HepG2 (cell line): ENCODE results near the gene PXDC1. TPM values are rescaled to one million over a fixed set of nuclear protein-coding genes. Genes with fewer than 3 reads are reported as not detected.
A peak's percentile ranks its signal among the peaks of the same experiment; 100 is the strongest.

Experiments
- ARNT2 ChIP-seq: sonication (generic); formaldehyde crosslinking; IDR thresholded peaks from 2 replicates; pipeline ENCODE4 v1.8.0; 2022; ENCODE audit warnings: mild to moderate bottlenecking, low read depth, missing genetic modification reagents, moderate library complexity
- E2F2 ChIP-seq: sonication (generic); formaldehyde crosslinking; IDR thresholded peaks from 2 replicates; pipeline ENCODE4 v1.4.0; 2020; ENCODE audit warnings: missing genetic modification reagents, borderline replicate concordance
- ETV5 ChIP-seq: IDR thresholded peaks from 2 replicates; pipeline ENCODE4 v1.6.1; 2018; ENCODE audit warnings: missing biosample characterization, missing genetic modification reagents, inconsistent platforms, borderline replicate concordance
- FOSL2 ChIP-seq: sonication (generic); formaldehyde crosslinking; IDR thresholded peaks from 2 replicates; pipeline ENCODE4 v1.4.0; 2020; ENCODE audit warnings: missing genetic modification reagents
- HNF4G ChIP-seq, 2 experiments: sonication (generic) in 1 of 2; formaldehyde crosslinking in 1 of 2; IDR thresholded peaks; 2 replicates each; pipeline versions ENCODE4 v1.4.0 to v1.6.1; 2011 to 2020; ENCODE audit warnings: borderline replicate concordance in 2 of 2, low read depth in 2 of 2, mild to moderate bottlenecking in 2 of 2, low read length in 1 of 2, missing genetic modification reagents in 1 of 2, moderate library complexity in 1 of 2
- HOXA3 ChIP-seq: sonication (generic); formaldehyde crosslinking; IDR thresholded peaks from 2 replicates; pipeline ENCODE4 v1.5.0; 2020; ENCODE audit warnings: missing genetic modification reagents
- IRF2 ChIP-seq: IDR thresholded peaks from 2 replicates; pipeline ENCODE4 v1.6.1; 2018; ENCODE audit warnings: missing genetic modification reagents, missing compliant biosample characterization
- KDM6A ChIP-seq: IDR thresholded peaks from 2 replicates; pipeline ENCODE4 v1.6.1; 2016; ENCODE audit warnings: low read depth
- NFKBIZ ChIP-seq: IDR thresholded peaks from 2 replicates; pipeline ENCODE4 v1.6.1; 2018; ENCODE audit warnings: missing genetic modification reagents, missing compliant biosample characterization
- RARA ChIP-seq: IDR thresholded peaks from 2 replicates; pipeline ENCODE4 v1.6.1; 2016; ENCODE audit warnings: missing genetic modification reagents, missing compliant biosample characterization
- SATB2 ChIP-seq: sonication (generic); formaldehyde crosslinking; IDR thresholded peaks from 2 replicates; pipeline ENCODE4 v1.5.0; 2020; ENCODE audit warnings: missing genetic modification reagents
- TFDP1 ChIP-seq: IDR thresholded peaks from 2 replicates; pipeline ENCODE4 v1.6.1; 2016; ENCODE audit warnings: missing compliant biosample characterization, missing genetic modification reagents, borderline replicate concordance
- TMF1 ChIP-seq: sonication (generic); formaldehyde crosslinking; IDR thresholded peaks from 2 replicates; pipeline ENCODE4 v1.8.1; 2022; ENCODE audit warnings: low read depth, missing genetic modification reagents
- ZFY ChIP-seq: sonication (generic); formaldehyde crosslinking; IDR thresholded peaks from 2 replicates; pipeline ENCODE4 v1.4.0; 2020; ENCODE audit warnings: missing genetic modification reagents
- ZKSCAN8 ChIP-seq: IDR thresholded peaks from 2 replicates; pipeline ENCODE4 v1.6.1; 2016; ENCODE audit warnings: borderline replicate concordance, missing genetic modification reagents, missing compliant biosample characterization
- ZNF230 ChIP-seq: sonication (generic); formaldehyde crosslinking; IDR thresholded peaks from 2 replicates; pipeline ENCODE4 v1.4.0; 2020; ENCODE audit warnings: mild to moderate bottlenecking, missing genetic modification reagents
- ZNF232 ChIP-seq: sonication (generic); formaldehyde crosslinking; IDR thresholded peaks from 2 replicates; pipeline ENCODE4 v1.4.0; 2020; ENCODE audit warnings: missing genetic modification reagents, borderline replicate concordance
- ZNF503 ChIP-seq: sonication (generic); formaldehyde crosslinking; IDR thresholded peaks from 2 replicates; pipeline ENCODE4 v1.4.0; 2020; ENCODE audit warnings: missing genetic modification reagents
- ZNF672 ChIP-seq: sonication (generic); formaldehyde crosslinking; IDR thresholded peaks from 2 replicates; pipeline ENCODE4 v1.8.1; 2022; ENCODE audit warnings: missing genetic modification reagents
- ZNF7 ChIP-seq: IDR thresholded peaks from 2 replicates; pipeline ENCODE4 v1.6.1; 2016; ENCODE audit warnings: missing biosample characterization, missing genetic modification reagents
- ZNF709 ChIP-seq: sonication (generic); formaldehyde crosslinking; IDR thresholded peaks from 2 replicates; pipeline ENCODE4 v1.5.0; 2020; ENCODE audit warnings: mild to moderate bottlenecking, missing genetic modification reagents
- polyA plus RNA-seq, 8 experiments: library from polyadenylated mRNA; depleted of rRNA in 3 of 8; stranded (reverse) in 7 of 8; unstranded in 1 of 8; fragments of >200 nt; fragmentation: Illumina TruSeq in 4 of 8; extraction: Trizol in 4 of 8; gene quantifications; 2 replicates each; pipeline versions ENCODE4 v1.2.1 to v1.2.3, GENCODE V29; 2011 to 2016; ENCODE audit warnings: low read depth in 4 of 8, missing spikeins in 1 of 8, mixed read lengths in 1 of 8; ENCODE audit not compliant: insufficient read depth in 1 of 8
- total RNA-seq, 5 experiments: library from RNA; depleted of rRNA; stranded (reverse); fragments of >200 nt; fragmentation: Illumina TruSeq; extraction: Trizol; gene quantifications; 2 replicates each; pipeline ENCODE4 v1.2.3, GENCODE V29; 2016; ENCODE audit warnings: low read depth in 1 of 5
- TF ChIP-seq, protein P1 (sequence below): sonication (generic); formaldehyde crosslinking; IDR thresholded peaks from 2 replicates; pipeline ENCODE4 v1.5.1; 2020; ENCODE audit warnings: mild to moderate bottlenecking, moderate library complexity, missing genetic modification reagents
- TF ChIP-seq, protein P2 (sequence below): IDR thresholded peaks from 2 replicates; pipeline ENCODE4 v1.6.1; 2016

PXDC1 gene
- total and polyA plus RNA-seq, 2 of the 13 experiments (the other 11 are each of a cell fraction or from before 2014, with no cell fraction given), result 32.4 to 34.7 TPM

DNA sequence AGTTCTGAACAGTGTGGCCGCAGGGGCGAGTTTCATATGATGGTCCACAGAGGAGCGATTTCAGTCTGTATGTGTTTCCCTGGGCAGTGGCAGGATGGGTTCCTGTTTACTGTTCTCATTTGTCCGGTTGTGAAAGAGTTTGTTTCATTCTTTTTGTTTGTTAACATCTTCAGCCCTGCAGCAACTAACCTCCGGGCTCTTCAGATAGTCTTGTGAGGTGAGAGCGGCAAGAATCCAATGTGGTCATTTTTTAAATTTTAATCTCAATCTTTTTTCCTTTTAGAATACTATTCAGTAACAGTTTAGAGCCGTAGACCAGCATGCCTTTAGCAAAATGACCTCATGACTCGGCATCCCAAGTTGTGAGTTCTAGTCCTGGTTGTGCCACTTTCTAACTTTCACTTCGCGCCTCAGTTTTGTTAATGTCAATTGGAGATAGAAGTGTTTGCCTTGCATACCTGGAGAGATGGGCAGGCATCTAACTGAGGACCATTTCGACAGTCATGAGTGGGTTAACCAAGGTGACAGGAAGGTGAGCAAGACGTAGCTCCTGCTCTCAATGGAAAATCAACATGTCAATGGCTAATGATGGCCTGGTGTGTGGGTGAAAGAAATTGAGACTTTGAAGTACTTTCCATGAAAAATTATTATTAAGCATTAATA is 38.5 kb upstream of the PXDC1 start (continued):
- TF ChIP-seq, protein P1, sequence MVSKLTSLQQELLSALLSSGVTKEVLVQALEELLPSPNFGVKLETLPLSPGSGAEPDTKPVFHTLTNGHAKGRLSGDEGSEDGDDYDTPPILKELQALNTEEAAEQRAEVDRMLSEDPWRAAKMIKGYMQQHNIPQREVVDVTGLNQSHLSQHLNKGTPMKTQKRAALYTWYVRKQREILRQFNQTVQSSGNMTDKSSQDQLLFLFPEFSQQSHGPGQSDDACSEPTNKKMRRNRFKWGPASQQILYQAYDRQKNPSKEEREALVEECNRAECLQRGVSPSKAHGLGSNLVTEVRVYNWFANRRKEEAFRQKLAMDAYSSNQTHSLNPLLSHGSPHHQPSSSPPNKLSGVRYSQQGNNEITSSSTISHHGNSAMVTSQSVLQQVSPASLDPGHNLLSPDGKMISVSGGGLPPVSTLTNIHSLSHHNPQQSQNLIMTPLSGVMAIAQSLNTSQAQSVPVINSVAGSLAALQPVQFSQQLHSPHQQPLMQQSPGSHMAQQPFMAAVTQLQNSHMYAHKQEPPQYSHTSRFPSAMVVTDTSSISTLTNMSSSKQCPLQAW (CRISPR knock-in tag), result peak; percentile 40
- TF ChIP-seq NFKBIZ (CRISPR knock-in tag) (no peak), ZKSCAN8 (CRISPR knock-in tag) (no peak), ARNT2 (CRISPR knock-in tag) (peak; percentile 41; the same call in 1 of the 2 replicates), TFDP1 (CRISPR knock-in tag) (no peak), TMF1 (CRISPR knock-in tag) (no peak), RARA (CRISPR knock-in tag) (peak; percentile 51; the same call in 1 of the 2 replicates), ZNF709 (CRISPR knock-in tag) (0 out of 2 replicates have a peak, but pooled peaks have one; percentile 2), FOSL2 (CRISPR knock-in tag) (peak; percentile 54; the same call in 1 of the 2 replicates), ETV5 (CRISPR knock-in tag) (peak; percentile 84), E2F2 (0 out of 2 replicates have a peak, but pooled peaks have one; percentile 7), IRF2 (CRISPR knock-in tag) (peak; percentile 16; the same call in 1 of the 2 replicates), HOXA3 (peak; percentile 51), ZNF503 (CRISPR knock-in tag) (0 out of 2 replicates have a peak, but pooled peaks have one; percentile 47), ZFY (CRISPR knock-in tag) (0 out of 2 replicates have a peak, but pooled peaks have one; percentile 16), KDM6A (no peak), ZNF230 (no peak), ZNF7 (CRISPR knock-in tag) (no peak), HNF4G (IDR thresholded peaks at IDR 0.05; ENCODE audit: borderline replicate concordance, low read depth, low read length) (no peak), HNF4G (CRISPR knock-in tag; IDR thresholded peaks at IDR 0.05; ENCODE audit: borderline replicate concordance, low read depth) (no peak), ZNF672 (CRISPR knock-in tag) (no peak), ZNF232 (peak; percentile 70; the same call in 1 of the 2 replicates), SATB2 (CRISPR knock-in tag) (peak; percentile 81; the same call in 1 of the 2 replicates)
- TF ChIP-seq, protein P2, sequence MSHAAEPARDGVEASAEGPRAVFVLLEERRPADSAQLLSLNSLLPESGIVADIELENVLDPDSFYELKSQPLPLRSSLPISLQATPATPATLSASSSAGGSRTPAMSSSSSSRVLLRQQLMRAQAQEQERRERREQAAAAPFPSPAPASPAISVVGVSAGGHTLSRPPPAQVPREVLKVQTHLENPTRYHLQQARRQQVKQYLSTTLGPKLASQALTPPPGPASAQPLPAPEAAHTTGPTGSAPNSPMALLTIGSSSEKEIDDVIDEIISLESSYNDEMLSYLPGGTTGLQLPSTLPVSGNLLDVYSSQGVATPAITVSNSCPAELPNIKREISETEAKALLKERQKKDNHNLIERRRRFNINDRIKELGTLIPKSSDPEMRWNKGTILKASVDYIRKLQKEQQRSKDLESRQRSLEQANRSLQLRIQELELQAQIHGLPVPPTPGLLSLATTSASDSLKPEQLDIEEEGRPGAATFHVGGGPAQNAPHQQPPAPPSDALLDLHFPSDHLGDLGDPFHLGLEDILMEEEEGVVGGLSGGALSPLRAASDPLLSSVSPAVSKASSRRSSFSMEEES, result peak; percentile 33; the same call in 1 of the 2 replicates
